ENCODE results near the gene MDC1. TPM values are rescaled to one million over a fixed set of nuclear protein-coding genes. Genes with fewer than 3 reads are reported as not detected.
"Not testable (repeated sequence)": the region's sequence is repeated elsewhere in the genome, so short reads cannot be mapped to it uniquely, and the experiment has no call there.

The MDC1 gene
- total RNA-seq, 1 experiment from 2014 or later: 3.3 TPM

- DNase-seq (ENCODE audit: low read depth); in situ Hi-C loops (cut with HindIII; ENCODE audit: low pct_unique_long_range_greater_than_20kb, low sequenced_read_pairs): not testable (repeated sequence)
Observed at GRCh38 chr6:30666300-30666699, 50.8 kb downstream of the MDC1 start.

DNA sequence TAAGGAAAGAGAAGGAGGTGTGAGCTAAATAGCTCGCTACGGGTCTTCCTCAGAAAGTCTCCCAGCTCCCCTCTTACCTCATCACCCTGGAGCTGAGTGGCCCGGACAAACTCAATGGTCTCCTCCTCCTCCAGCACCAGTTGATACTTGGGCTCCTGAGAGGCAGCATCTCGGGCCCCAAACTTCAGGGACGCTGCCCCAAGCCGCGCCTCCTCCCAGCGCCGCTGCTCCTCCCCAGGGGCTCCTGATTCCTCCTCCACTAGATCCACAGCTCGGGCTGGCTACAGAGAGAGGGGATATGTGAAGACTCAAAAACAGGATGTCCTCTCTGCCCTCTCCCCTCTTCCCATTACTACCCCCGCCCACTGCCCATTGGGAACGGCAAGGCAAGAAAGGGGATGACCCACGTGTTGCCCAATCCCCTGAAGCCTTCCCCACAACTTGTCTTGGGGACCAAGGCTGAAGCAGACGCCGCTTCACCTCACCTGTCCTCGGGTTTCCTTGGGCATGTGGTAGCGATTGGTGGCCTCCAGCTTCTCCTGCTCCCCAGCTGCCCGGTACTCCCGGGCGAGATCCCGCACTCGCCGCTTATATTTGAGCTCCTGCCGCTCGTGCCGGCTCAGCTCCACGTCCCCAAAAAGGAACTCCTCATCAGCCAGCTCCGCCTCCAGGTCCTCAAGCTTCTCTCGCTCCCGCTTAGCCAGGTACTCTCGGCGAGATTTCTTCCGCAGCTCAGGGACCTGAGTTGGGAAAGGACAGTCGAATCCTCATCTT lies 51.9 kb downstream of the MDC1 start:
- DNase-seq (ENCODE audit: low read depth): no peak
- in situ Hi-C loops (cut with HindIII; ENCODE audit: low pct_unique_long_range_greater_than_20kb, low sequenced_read_pairs): no loop called here

- DNase-seq (ENCODE audit: low read depth); in situ Hi-C loops (cut with HindIII; ENCODE audit: low pct_unique_long_range_greater_than_20kb, low sequenced_read_pairs): not testable (repeated sequence)
Observed at GRCh38 chr6:30657922-30658321, 59.2 kb downstream of the MDC1 start.

- no peak for DNase-seq (ENCODE audit: low read depth)
- in situ Hi-C loops (cut with HindIII; ENCODE audit: low pct_unique_long_range_greater_than_20kb, low sequenced_read_pairs): no loop called here
Observed at GRCh38 chr6:30657454-30657853, 59.6 kb downstream of the MDC1 start.

DNA sequence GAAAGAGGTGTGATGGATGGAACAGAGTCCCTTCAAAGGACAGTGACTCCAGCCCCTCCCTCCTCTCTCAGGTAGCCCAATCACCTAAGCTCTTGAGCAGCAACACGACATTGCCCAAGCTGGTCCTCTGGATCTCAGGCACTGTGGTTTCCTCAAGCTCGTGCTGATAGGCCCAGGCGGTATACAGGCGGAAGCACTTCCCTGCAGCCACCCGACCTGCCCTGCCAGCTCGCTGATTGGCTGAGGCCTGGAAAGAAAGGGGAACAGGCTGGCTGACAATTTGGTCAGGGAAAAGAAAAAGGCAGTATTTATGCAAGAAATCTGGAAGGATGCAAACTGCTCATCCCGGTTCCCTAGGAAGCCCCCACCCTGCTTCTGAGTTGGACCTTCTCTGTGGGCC lies 60.6 kb downstream of the MDC1 start:
- in situ Hi-C loops (cut with HindIII; ENCODE audit: low pct_unique_long_range_greater_than_20kb, low sequenced_read_pairs): no loop called here

DNA sequence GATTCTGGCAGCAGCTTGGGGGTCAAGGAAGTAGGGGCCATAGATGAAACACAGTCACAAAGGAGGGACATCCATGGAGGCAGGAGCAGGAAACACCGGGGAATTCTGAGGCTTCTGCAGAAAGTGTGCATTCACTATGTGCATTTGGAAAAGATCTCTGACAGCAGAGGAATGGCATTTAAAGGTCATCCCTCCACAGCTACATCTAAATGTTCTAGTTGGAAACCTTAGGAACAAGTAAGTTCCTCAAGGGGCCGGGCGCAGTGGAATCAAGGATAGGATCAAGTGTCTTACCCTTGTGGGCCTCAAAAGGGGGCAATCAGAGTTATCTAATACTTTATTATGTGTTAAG lies 61.4 kb downstream of the MDC1 start:
- DNase-seq (ENCODE audit: low read depth): no peak
- in situ Hi-C loops (cut with HindIII; ENCODE audit: low pct_unique_long_range_greater_than_20kb, low sequenced_read_pairs): no loop called here

More for the DNA sequence above, 60.6 kb downstream of the MDC1 start:
- no peak for DNase-seq (ENCODE audit: low read depth)

DNA sequence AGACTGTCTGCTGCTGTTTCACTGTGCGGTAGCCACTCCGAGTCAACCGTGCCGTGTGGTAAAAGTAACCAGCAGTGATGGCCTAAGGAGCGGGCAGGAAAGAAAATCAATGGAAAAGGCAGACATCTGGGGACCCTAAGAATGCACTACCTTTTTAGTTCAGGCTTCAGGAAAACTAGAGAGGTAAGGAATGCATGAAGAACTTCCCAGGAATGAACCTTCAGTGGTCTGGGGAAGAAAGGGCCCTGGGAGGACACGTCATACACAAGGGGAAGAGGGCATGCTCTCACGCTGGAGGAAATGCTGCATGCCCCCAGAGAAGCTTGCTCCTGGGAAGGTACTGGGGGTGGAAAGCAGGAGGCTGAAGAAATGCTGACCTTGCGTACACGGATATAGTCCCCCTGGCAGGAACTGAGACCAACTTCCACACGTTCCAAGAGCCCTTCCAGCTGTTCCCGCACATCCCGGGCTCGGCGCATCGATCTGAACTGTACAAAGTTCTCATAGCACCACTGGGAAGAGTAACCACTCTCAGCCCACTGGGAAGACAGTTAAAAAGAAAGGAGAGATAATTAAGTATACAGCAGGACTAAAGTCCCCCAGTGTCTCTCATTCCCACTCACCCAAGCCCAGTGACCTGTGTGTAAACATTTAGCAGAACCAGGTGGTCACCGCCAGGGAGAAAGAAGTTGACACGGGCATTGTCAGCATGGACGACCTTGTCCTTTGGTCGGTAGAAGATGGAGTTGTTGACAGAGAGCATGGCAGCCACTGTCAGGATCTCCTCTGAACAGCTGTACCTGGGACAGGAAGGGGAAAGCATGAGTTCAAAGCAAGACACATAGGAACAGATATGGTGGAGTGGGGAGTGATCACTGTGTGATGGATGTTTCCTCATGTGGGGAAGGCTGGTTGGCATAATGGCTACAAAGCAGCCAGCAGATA lies 62.0 kb downstream of the MDC1 start:
- DNase-seq (ENCODE audit: low read depth): no peak
- in situ Hi-C loops (cut with HindIII; ENCODE audit: low pct_unique_long_range_greater_than_20kb, low sequenced_read_pairs): no loop called here

GRCh38 chr6:30651143-30651542 lies 65.9 kb downstream of the MDC1 start:
- in situ Hi-C loops (cut with HindIII; ENCODE audit: low pct_unique_long_range_greater_than_20kb, low sequenced_read_pairs): no loop called here
- DNase-seq (ENCODE audit: low read depth): no peak

Other genes starting within 250 kb of the MDC1 start
- 210 and 213 TPM in 2 replicates for gene HLA-E, start 227.8 kb downstream of the MDC1 start, total RNA-seq (2014; rRNA removed; shearing (Covaris generic); ENCODE audit: low replicate concordance)
- gene GNL1, start 160.8 kb downstream of the MDC1 start, total RNA-seq (2014; rRNA removed; shearing (Covaris generic); ENCODE audit: low replicate concordance): 23.5 and 36.9 TPM in 2 replicates
- 12.7 TPM in 1 of 2 replicates, not detected in the other for gene PRR3, start 160.0 kb downstream of the MDC1 start, total RNA-seq (2014; rRNA removed; shearing (Covaris generic); ENCODE audit: low replicate concordance)
- 29.5 and 30.5 TPM in 2 replicates for gene ABCF1, start 145.8 kb downstream of the MDC1 start, total RNA-seq (2014; rRNA removed; shearing (Covaris generic); ENCODE audit: low replicate concordance)
- 6.9 and 10.8 TPM in 2 replicates for gene PPP1R10, start 100.0 kb downstream of the MDC1 start, total RNA-seq (2014; rRNA removed; shearing (Covaris generic); ENCODE audit: low replicate concordance)
- 47.9 and 61.1 TPM in 2 replicates for gene MRPS18B, start 99.4 kb downstream of the MDC1 start, total RNA-seq (2014; rRNA removed; shearing (Covaris generic); ENCODE audit: low replicate concordance)
- 1.3 and 4.6 TPM in 2 replicates for gene ATAT1, start 90.4 kb downstream of the MDC1 start, total RNA-seq (2014; rRNA removed; shearing (Covaris generic); ENCODE audit: low replicate concordance)
- 2.6 TPM in 1 of 2 replicates, not detected in the other for gene C6orf136, start 70.1 kb downstream of the MDC1 start, total RNA-seq (2014; rRNA removed; shearing (Covaris generic); ENCODE audit: low replicate concordance)
- 31.4 and 37.5 TPM in 2 replicates for gene DHX16, start 44.3 kb downstream of the MDC1 start, total RNA-seq (2014; rRNA removed; shearing (Covaris generic); ENCODE audit: low replicate concordance)
- gene PPP1R18, start 30.6 kb downstream of the MDC1 start, total RNA-seq (2014; rRNA removed; shearing (Covaris generic); ENCODE audit: low replicate concordance): 29.9 and 37.7 TPM in 2 replicates
- gene NRM, start 26.3 kb downstream of the MDC1 start, total RNA-seq (2014; rRNA removed; shearing (Covaris generic); ENCODE audit: low replicate concordance): 2.3 and 16.7 TPM in 2 replicates
- 538 and 624 TPM in 2 replicates for gene TUBB, start 3.1 kb upstream of the MDC1 start, total RNA-seq (2014; rRNA removed; shearing (Covaris generic); ENCODE audit: low replicate concordance)
- 352 and 441 TPM in 2 replicates for gene FLOT1, start 25.4 kb upstream of the MDC1 start, total RNA-seq (2014; rRNA removed; shearing (Covaris generic); ENCODE audit: low replicate concordance)
- gene IER3, start 27.3 kb upstream of the MDC1 start, total RNA-seq (2014; rRNA removed; shearing (Covaris generic); ENCODE audit: low replicate concordance): 124 and 148 TPM in 2 replicates
- gene DDR1, start 167.2 kb upstream of the MDC1 start, total RNA-seq (2014; rRNA removed; shearing (Covaris generic); ENCODE audit: low replicate concordance): 182 and 197 TPM in 2 replicates
- 49.7 and 58.5 TPM in 2 replicates for gene GTF2H4, start 190.9 kb upstream of the MDC1 start, total RNA-seq (2014; rRNA removed; shearing (Covaris generic); ENCODE audit: low replicate concordance)
- 29.5 and 43.7 TPM in 2 replicates for gene VARS2, start 197.0 kb upstream of the MDC1 start, total RNA-seq (2014; rRNA removed; shearing (Covaris generic); ENCODE audit: low replicate concordance)
- not detected in 2 replicates for gene SFTA2, start 214.9 kb upstream of the MDC1 start, total RNA-seq (2014; rRNA removed; shearing (Covaris generic); ENCODE audit: low replicate concordance)
- 0.24 TPM in 1 of 2 replicates, not detected in the other for gene MUCL3, start 223.7 kb upstream of the MDC1 start, total RNA-seq (2014; rRNA removed; shearing (Covaris generic); ENCODE audit: low replicate concordance)